HuH-7 (cell line): ENCODE results near the gene RDH16.

ENCODE experiments used
- DNase-seq: peaks from one replicate; pipeline ENCODE4 v3.0.0; 2011; ENCODE audit warnings: low spot score

RDH16 gene

GRCh38 chr12:56957229-56958052, at the start of gene RDH16:
RDH16 (minus strand) TSS chr12:56957608; CDS start chr12:56957462, 146 bp downstream.
- no peak for DNase-seq

GRCh38 chr12:57006809-57007475, 49.5 kb upstream of the RDH16 start:
- no peak for DNase-seq

DNA sequence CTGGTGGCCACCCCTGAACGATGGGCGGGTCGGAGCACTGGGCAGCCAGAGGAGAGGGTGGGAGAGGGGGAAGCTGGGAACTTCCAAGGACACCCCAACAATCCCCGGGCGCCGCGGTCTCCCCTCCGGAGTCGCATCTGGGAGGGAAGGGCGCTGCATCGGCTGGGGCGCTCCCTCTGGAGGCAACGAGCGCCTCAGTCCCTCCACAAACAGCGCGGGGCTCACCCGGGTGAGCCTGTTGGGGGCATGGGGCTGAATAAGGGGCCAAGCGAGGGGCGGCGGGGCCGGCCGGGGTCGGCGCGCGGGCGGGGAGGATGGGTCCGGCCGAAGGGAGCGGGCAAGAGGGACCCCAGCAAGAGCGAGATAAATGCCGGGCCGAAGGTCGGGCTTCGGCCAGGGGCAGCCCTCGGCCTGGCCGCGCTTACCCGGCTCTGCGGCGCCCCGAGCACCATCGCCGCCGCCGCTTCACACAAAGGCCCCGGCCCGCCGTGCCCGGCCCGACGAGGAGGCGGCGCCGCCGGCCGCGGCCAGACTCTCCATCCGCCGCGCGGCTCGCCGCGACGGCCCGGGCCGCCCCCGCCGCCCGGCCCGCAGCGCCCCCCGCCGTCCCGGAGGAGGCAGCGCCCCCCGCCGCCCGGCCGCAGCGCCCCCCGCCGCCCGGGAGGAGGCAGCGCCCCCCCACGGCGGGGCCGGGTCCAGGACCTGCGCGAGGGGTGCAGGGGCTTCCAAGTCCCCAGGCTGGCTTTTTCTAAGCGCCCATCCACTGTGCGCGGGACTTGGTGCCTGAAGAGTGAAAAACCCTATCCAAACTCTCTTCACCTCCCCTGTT, 48.8 kb upstream of the RDH16 start, which contains the start of gene ZBTB39:
Gene ZBTB39, minus strand, starts transcription at position 567 of the 829 bp plus-strand sequence. CDS start 1,629 bp downstream, outside the sequence.
- DNase-seq = peak; percentile 89

- no peak for DNase-seq
Observed at GRCh38 chr12:57004651-57005050, 47.2 kb upstream of the RDH16 start.

DNA sequence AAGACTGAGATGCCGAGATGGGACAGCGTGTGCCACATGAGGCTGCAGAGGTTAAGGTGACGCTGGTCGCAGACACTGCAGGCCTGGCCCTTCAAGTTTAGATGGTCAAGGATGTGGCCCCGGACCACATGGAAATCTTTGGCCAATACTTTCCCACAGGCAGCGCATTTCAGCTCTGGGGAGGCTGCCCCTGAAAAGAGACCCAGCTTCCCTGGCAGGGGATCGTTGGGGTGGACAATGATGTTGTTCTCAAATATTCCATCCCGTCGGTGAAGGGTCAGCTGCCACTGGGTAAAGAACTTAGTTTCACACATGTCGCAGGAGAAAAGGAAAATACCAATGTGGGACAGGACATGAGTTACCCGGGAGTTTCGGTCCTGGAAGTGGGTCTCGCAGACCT, 46.0 kb upstream of the RDH16 start:
- DNase-seq = no peak

DNA sequence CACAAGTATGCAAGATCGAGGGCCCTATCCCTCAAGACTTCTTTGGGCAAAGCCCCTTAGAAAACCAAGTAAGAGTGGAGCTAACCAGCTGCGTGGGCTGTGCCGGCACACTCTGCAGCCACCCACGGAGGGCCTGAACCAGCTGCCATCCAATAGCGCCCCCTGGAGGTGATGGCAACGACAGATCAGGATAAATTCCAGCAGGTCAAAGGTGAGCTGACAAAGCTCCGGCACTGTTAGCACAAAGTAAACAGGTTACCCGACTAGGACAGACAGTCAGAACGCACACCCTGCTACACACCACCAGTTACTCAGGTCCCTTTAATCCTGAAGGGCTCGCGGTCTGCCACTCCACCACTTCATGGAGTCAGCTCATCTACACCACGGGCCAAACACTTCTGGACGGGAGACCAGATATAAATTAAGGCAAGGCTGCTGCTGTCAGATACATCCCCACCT, 44.1 kb upstream of the RDH16 start:
- DNase-seq = peak; percentile 96

DNA sequence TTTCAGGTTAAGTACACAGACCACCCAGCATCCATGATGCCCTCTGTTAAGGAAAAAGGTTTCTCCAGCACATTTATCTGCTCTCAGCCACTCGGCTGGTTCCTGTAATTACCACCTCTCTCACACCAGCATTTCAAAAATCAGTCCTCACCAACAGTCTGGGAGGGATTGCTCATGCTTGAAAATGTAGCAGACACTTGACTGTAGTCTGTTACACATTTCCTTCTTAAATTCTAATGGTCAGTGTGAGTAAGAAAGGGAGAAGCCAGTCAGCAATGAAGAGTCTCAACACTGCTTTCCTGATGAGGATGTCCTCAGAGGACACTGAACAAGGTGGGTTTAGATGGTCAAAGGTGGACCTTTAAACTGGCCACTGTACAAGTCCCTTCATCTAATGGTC, 43.0 kb upstream of the RDH16 start:
- no peak for DNase-seq

GRCh38 chr12:56999456-56999855, 42.0 kb upstream of the RDH16 start:
- no peak for DNase-seq

GRCh38 chr12:56998981-56999380, 41.6 kb upstream of the RDH16 start:
- no peak for DNase-seq

- no peak for DNase-seq
Observed at GRCh38 chr12:56998316-56998715, 40.9 kb upstream of the RDH16 start.

DNA sequence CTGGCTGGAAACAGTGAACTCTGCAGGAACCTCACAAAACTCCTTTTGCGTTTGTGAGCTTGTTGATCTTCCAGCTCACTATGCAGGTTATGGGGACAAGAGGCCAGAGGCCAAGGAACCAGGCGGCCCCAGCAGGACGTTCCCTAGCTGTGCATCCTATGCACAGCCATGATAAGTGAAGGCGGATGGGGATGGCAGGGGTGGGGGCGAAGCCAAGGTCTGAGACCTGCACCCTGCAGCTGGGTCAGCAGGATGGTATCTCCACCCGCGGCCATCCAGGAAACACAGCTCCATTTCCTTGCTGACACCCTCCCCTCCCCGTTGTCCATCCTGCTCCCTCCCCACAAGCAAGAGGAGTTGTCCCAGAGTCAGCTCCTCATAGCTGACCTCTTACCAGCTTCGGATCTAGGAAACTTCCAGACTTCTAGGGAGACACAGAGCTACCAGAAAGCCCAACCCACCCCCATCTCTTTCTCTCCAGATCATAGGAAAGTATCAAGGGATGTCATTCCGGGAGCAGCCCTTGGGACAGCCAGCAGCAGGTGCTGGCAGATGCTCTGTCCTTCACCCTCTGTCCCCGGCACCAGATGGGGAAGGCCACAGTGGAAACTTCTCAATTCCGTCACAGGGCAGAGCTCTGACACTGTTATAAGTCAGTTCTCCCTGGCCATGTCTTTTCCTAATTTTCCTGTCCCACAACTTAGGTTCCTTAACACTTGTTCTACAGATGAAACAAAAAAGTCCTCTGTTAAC, 39.6 kb upstream of the RDH16 start:
- no peak for DNase-seq

- no peak for DNase-seq
Observed at GRCh38 chr12:56995930-56996496, 38.6 kb upstream of the RDH16 start.

DNA sequence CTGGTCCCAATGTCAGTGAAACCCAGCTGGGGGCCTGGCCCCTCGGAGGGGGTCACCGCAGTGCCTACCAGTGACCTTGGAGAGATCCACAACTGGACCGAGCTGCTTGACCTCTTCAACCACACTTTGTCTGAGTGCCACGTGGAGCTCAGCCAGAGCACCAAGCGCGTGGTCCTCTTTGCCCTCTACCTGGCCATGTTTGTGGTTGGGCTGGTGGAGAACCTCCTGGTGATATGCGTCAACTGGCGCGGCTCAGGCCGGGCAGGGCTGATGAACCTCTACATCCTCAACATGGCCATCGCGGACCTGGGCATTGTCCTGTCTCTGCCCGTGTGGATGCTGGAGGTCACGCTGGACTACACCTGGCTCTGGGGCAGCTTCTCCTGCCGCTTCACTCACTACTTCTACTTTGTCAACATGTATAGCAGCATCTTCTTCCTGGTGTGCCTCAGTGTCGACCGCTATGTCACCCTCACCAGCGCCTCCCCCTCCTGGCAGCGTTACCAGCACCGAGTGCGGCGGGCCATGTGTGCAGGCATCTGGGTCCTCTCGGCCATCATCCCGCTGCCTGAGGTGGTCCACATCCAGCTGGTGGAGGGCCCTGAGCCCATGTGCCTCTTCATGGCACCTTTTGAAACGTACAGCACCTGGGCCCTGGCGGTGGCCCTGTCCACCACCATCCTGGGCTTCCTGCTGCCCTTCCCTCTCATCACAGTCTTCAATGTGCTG, 38.0 kb upstream of the RDH16 start:
- DNase-seq = no peak

DNA sequence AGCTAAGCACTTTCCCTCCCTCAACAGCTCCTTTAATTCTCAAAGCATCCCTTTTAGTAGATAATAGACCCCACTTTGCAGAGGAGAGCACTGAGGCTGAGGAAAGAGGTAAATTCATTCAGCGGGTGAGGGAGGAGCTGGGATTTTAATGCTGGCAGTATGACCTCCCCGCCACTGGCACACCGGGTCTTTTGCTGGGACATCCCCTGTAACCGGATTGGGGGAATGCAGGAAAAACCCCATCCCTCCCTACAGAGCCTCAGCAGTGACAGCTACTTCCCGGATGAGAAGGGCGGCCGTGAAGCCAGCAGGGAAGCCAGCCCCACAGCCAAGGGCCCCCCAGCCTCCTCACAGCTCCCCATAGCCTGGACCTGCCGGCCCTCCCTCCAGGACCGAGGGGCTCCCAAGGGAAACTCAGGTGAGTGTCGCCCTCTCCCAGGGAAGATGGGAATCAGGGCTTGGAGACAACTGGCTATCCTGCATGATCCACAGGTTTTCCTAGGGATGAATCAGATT, 36.9 kb upstream of the RDH16 start:
- no peak for DNase-seq

DNA sequence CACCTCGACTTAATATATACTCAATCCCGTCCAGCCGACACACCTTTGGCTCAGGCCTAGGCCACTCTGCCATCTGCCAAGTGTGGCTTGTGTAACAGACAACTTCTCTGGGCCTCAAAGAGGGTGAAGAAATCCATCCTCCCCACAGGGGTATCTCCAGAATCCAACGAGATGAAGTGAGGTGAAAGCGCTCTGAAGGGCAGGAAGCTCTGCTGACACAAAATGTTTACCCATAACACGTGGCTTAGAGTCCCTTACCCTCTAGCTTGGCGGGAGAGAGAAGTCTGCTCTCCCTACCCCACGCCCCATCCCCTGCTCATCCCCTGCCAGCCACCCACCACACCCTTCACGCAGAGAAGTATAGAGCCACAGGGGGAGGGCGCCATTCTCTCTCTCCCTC, 35.9 kb upstream of the RDH16 start:
- no peak for DNase-seq

DNA sequence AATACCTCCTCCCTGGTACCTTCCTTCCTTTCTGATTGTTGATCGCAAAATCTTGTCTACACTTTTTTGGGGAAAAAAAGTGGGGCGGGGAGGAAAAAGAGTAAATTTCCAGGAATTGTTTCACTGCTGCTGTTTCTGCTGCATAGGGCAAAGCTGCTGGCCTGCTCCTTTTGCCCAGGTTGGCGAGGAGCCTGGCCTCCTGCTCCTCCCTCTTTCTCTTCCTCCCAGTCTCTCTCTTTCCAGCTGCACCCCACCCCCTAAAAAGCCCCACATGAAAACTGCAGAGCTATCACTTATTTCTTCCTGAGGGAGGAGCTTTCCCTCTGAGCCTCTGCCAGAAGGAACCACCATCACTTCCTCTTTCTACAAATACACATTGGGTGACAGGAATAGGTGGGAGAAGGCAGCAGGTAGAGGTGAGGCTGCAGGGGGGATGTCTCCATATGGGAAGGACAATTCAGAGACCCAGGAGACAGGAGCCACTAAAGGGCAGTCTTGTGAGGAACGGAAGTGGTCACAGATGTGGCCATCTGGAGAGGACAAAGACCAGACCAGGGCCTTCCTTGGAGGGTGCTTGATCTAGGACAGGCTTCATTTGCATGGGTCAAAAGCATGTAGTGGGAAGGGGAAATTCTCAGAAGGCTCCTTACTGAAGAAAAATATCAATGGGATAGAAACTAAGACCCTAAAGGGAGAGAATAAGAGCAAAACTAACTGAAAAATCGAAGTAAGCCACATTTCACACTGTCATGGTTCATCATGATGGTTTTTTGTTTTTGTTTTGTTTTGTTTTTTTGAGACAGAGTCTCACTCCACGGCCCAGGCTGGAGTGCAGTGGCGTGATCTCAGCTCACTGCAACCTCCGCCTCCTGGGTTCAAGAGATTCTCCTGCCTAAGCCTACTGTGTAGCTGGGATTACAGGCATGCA, 34.2 kb upstream of the RDH16 start:
- DNase-seq = no peak

GRCh38 chr12:56990648-56991318, 33.4 kb upstream of the RDH16 start:
- DNase-seq = no peak

DNA sequence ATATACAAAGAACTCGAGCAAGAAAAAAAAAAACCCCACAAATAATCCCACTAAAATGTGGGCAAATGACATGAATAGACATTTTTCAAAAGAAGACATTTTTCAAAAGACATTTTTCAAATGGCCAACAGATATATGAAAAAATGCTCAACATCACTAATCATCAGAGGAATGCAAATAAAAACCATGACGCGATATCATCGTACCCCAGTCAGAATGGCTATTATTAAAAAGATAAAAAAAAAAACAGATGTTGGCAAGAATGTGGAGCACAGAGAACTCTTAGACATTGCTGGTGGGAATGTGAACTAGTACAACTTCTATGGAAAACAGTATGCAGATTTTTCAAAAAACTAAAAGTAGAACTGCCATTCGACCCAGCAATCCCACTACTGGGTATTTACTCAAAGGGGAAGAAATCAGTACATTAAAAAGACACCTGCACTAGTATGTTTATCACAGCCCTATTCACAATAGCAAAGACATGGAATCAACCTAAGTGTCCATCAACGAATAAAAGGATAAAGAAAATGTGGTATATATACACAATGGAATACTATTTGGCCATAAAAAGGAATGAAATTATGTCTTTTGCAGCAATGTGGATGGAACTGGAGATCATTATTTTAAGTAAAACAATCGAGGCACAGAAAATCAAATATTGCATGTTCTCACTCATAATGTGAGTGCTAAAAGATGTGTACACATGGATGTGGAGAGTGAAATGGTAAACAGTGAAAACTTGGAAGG, 32.6 kb upstream of the RDH16 start:
- no peak for DNase-seq
